Measurements from ENCODE around the gene LRRC45. TPM values are rescaled to one million over a fixed set of nuclear protein-coding genes. Genes with fewer than 3 reads are reported as not detected.

LRRC45 gene
- total RNA-seq, 4 donors from 2014 or later: 16.7 to 18.3 (median 17.6) TPM

DNA sequence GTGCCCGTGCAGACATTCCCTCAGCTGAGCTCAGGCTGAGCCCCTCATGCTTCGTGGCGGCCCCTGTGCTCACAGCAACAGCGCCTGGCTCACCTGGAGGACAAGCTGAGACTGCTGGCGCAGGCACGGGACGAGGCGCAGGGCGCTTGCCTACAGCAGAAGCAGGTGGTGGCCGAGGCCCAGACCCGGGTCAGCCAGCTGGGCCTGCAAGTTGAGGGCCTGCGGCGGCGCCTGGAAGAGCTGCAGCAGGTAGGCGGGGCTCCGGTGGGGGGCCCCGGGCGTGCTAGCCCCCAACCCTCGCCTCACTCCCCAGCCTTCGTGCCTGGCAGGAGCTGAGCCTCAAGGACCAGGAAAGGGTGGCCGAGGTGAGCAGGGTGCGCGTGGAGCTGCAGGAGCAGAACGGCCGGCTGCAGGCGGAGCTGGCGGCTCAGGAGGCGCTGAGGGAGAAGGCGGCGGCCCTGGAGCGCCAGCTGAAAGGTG lies 6.9 kb downstream of the LRRC45 start:
- intact Hi-C loops (cut with DNase I; ENCODE audit: low total_unique reads): loop anchor here (2.0 to 5.0 kb wide), 2 partner anchors 125 to 332 kb away; no protein-coding TSS in a partner anchor
- TF ChIP-seq, protein P1, sequence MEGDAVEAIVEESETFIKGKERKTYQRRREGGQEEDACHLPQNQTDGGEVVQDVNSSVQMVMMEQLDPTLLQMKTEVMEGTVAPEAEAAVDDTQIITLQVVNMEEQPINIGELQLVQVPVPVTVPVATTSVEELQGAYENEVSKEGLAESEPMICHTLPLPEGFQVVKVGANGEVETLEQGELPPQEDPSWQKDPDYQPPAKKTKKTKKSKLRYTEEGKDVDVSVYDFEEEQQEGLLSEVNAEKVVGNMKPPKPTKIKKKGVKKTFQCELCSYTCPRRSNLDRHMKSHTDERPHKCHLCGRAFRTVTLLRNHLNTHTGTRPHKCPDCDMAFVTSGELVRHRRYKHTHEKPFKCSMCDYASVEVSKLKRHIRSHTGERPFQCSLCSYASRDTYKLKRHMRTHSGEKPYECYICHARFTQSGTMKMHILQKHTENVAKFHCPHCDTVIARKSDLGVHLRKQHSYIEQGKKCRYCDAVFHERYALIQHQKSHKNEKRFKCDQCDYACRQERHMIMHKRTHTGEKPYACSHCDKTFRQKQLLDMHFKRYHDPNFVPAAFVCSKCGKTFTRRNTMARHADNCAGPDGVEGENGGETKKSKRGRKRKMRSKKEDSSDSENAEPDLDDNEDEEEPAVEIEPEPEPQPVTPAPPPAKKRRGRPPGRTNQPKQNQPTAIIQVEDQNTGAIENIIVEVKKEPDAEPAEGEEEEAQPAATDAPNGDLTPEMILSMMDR (IDR thresholded peaks at IDR 0.05): no peak
- no peak for TF ChIP-seq POLR2A (IDR thresholded peaks at IDR 0.05)
- DNase-seq (ENCODE audit: low spot score in 2 of 2): no peak
- no peak overlapping the region for H3K4me3 ChIP-seq (ENCODE audit: low read depth, poor library complexity, severe bottlenecking)
- 51 to 61% methylated on average over 19 of the region's 31 CpGs for WGBS, 2 donors

DNA sequence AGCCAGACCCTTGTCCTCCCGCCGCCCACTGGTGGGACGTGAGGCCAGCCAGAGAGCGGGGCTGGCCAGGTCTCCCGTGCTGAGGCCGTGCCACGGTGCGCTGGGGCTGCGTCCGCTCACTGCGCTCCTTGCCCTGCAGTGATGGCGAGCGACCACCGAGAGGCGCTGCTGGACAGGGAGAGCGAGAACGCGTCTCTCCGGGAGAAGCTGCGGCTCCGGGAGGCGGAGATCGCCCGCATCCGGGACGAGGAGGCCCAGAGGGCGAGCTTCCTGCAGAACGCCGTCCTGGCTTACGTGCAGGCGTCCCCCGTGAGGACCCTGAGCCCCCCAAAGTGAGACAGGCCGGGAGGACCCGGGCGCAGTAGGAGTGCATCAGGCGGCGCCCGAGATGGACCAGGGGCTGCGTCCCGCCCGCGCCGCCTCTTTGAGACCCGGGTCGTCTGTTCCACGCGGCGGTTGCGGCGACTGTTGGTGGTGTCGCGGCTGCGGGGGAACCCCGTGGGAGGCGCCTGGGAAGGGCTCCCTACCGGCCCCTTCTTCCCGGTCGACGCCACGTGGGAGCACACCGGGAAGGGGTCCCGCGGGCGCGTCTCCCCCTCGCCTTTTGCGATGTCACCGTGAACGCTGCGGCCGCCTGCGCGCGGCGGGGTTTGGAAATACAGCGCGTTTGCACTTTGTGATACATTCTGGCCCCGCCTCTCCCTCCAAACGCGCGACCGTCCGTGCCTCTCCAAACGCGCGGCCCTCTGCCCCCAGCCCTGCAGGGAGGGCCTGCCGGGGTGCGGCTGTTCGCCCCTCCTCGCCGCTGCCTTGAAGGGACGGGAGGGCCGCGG lies 7.6 kb downstream of the LRRC45 start:
- TF ChIP-seq POLR2A (IDR thresholded peaks at IDR 0.05): no peak
- TF ChIP-seq, protein P1 (IDR thresholded peaks at IDR 0.05): peak in 1 of 3 donors; percentile 80
- intact Hi-C loops (cut with DNase I; ENCODE audit: low total_unique reads): loop anchor here (5.0 kb wide), 1 partner anchor 332 kb away; no protein-coding TSS in a partner anchor
- DNase-seq (ENCODE audit: low spot score in 2 of 2): peak; percentile 67 to 97
- peak overlapping the region; percentile 17 for H3K4me3 ChIP-seq (ENCODE audit: low read depth, poor library complexity, severe bottlenecking)
- WGBS, 2 donors: 0% methylated on average over 23 to 81 of the region's 94 CpGs

DNA sequence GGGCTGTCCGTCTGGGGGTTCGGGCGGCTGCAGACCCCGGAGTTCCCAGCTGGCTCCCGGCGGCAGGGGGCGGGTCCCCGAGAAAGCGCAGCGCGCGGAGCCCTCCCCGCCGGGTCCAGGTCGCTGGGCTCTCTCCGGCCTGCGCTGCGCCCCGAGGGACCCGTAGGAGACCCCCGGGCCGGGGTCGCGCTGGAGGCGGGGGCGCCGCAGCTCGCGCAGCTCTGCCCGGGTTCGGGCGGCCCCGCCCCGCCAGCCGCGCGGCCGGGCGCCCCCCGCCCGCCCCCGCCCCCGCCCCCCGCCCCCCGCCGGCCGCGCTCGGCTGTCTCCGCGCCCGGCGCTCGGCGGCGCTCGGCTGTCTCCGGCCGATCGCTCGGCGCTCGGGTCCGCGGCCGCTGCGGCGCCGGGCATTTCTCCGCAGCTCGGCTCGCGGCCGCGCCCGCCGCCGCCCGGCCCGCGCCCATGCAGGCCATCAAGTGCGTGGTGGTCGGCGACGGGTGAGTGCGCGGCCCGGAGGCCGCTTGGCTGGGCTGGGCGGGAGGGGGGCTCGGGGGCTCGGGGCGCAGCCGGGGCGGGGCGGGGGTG lies 8.3 kb downstream of the LRRC45 start, which contains the start of gene RAC3:
Gene RAC3, plus strand, starts transcription at position 376 of the 582 bp plus-strand sequence. Its CDS starts 84 bp downstream, at position 460.
- DNase-seq (ENCODE audit: low spot score in 2 of 2): no peak
- intact Hi-C loops (cut with DNase I; ENCODE audit: low total_unique reads): loop anchor here (5.0 kb wide), 1 partner anchor 331 kb away; no protein-coding TSS in a partner anchor
- 0% methylated on average over 5 of the region's 96 CpGs; no CpG with 5 or more reads in 1 of the 2 donors for WGBS, 2 donors

DNA sequence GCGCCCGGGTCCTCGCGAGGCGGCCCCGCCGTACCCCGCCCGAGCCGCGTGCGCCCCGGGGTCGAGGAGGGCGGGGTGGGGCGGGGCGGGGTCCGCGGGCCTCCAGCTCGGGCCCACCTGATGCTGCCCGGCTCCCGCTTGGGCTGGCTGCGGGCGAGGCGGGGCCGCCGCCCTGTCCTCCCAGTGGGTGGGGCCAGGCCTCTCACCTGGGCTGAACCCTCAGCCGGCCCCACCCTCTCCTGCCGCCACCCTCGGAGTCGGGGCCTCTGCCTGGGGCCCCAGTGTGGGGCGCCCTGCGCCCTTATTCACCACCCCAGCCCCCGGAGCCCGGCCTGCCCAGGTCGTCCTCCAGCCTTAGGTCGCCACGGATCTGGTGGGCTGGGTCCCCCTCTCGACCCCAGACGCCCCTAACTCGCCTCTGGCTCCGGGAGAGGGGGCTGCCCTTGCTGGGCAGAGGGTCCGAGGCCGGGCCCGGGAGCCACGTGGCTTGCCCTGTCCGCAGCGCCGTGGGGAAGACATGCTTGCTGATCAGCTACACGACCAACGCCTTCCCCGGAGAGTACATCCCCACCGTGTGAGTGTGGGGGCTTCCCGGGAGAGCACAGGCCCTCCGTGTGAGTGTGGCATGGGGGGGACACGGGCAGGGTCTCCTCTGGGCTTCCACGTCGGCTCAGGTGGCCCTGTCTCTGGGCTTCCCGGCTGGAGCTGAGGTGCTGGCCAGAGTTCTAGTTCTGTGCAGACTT lies 9.0 kb downstream of the LRRC45 start:
- 10 to 17% methylated on average over 12 to 29 of the region's 59 CpGs for WGBS, 2 donors
- TF ChIP-seq, protein P1 (IDR thresholded peaks at IDR 0.05): no peak
- no peak for TF ChIP-seq POLR2A (IDR thresholded peaks at IDR 0.05)
- no peak for DNase-seq (ENCODE audit: low spot score in 2 of 2)
- intact Hi-C loops (cut with DNase I; ENCODE audit: low total_unique reads): loop anchor here (5.0 kb wide), 1 partner anchor 330 kb away; no protein-coding TSS in a partner anchor
- H3K4me3 ChIP-seq (ENCODE audit: low read depth, poor library complexity, severe bottlenecking): peak overlapping the region; percentile 8

More for the DNA sequence above, 8.3 kb downstream of the LRRC45 start, which contains the start of gene RAC3:
- TF ChIP-seq, protein P1 (IDR thresholded peaks at IDR 0.05): no peak
- TF ChIP-seq POLR2A (IDR thresholded peaks at IDR 0.05): no peak
- peak within 1 kb of the TSS; percentile 17 for H3K4me3 ChIP-seq (ENCODE audit: low read depth, poor library complexity, severe bottlenecking)

DNA sequence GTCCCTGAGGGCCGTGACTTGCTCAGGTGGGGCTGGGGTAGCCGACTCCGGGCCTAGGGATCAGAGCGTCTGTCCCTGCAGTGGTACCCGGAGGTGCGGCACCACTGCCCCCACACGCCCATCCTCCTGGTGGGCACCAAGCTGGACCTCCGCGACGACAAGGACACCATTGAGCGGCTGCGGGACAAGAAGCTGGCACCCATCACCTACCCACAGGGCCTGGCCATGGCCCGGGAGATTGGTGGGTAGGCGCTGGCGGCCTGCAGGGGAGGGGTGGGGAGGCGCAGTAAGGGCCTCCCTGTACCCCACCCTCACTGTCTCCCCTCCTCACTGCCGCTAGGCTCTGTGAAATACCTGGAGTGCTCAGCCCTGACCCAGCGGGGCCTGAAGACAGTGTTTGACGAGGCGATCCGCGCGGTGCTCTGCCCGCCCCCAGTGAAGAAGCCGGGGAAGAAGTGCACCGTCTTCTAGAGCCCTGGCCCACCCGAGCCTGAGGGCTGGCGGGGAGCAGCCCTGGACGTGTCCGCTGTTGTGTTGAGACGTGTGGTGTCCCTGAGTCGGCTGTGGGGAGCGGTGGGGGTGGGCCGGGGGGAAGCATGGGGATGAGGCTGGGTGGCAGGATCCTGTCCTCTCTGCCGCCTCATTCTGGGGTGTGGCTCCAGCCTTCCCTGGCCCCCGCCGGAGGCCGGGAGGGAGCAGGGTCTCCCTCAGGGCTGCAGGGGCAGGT lies 10.4 kb downstream of the LRRC45 start:
- no peak for TF ChIP-seq POLR2A (IDR thresholded peaks at IDR 0.05)
- TF ChIP-seq, protein P1 (IDR thresholded peaks at IDR 0.05): no peak
- H3K4me3 ChIP-seq (ENCODE audit: low read depth, poor library complexity, severe bottlenecking): no peak overlapping the region
- DNase-seq (ENCODE audit: low spot score in 2 of 2): no peak
- intact Hi-C loops (cut with DNase I; ENCODE audit: low total_unique reads): loop anchor here (5.0 kb wide), 1 partner anchor 329 kb away; no protein-coding TSS in a partner anchor
- WGBS, 2 donors: 78% methylated on average over 13 to 37 of the region's 38 CpGs
